ENCODE results near the gene TNC. TPM values are rescaled to one million over a fixed set of nuclear protein-coding genes. Genes with fewer than 3 reads are reported as not detected.

Gene TNC
- total RNA-seq, 4 donors from 2014 or later, result 4.8 to 47.0 (median 17.3) TPM

- intact Hi-C loops (cut with DNase I; ENCODE audit: low total_unique reads), result no loop called here
- H3K4me3 ChIP-seq (ENCODE audit: low read depth, poor library complexity, severe bottlenecking), result no peak overlapping the region
- DNase-seq (ENCODE audit: low spot score in 2 of 2), result no peak
- 35 to 41% methylated on average over 2 of the region's 2 CpGs for WGBS, 2 donors
- TF ChIP-seq POLR2A (IDR thresholded peaks at IDR 0.05) (no peak), CTCF (IDR thresholded peaks at IDR 0.05) (no peak)
These were observed 131.9 kb downstream of the TNC start for GRCh38 chr9:114985959-114986501.

- WGBS, 2 donors, result 37 to 42% methylated on average over 4 of the region's 4 CpGs
- DNase-seq (ENCODE audit: low spot score in 2 of 2), result no peak
- TF ChIP-seq POLR2A (IDR thresholded peaks at IDR 0.05) (no peak), CTCF (IDR thresholded peaks at IDR 0.05) (no peak)
These were observed 136.9 kb downstream of the TNC start for GRCh38 chr9:114981063-114981462.

GRCh38 chr9:114973216-114973615 lies 144.7 kb downstream of the TNC start:
- TF ChIP-seq POLR2A (IDR thresholded peaks at IDR 0.05), result no peak
- no peak for TF ChIP-seq CTCF (IDR thresholded peaks at IDR 0.05)

More at GRCh38 chr9:114981063-114981462, 136.9 kb downstream of the TNC start:
- intact Hi-C loops (cut with DNase I; ENCODE audit: low total_unique reads), result no loop called here
- no peak overlapping the region for H3K4me3 ChIP-seq (ENCODE audit: low read depth, poor library complexity, severe bottlenecking)

GRCh38 chr9:114972510-114973136 lies 145.3 kb downstream of the TNC start:
- DNase-seq (ENCODE audit: low spot score in 2 of 2), result no peak
- intact Hi-C loops (cut with DNase I; ENCODE audit: low total_unique reads), result no loop called here
- H3K4me3 ChIP-seq (ENCODE audit: low read depth, poor library complexity, severe bottlenecking), result no peak overlapping the region
- WGBS, 2 donors, result 38 to 48% methylated on average over 3 of the region's 3 CpGs
- no peak for TF ChIP-seq CTCF (IDR thresholded peaks at IDR 0.05)
- TF ChIP-seq POLR2A (IDR thresholded peaks at IDR 0.05), result no peak

More at GRCh38 chr9:114973216-114973615, 144.7 kb downstream of the TNC start:
- intact Hi-C loops (cut with DNase I; ENCODE audit: low total_unique reads), result no loop called here
- DNase-seq (ENCODE audit: low spot score in 2 of 2), result no peak
- no peak overlapping the region for H3K4me3 ChIP-seq (ENCODE audit: low read depth, poor library complexity, severe bottlenecking)
- WGBS, 2 donors, result 70 to 79% methylated on average over 2 of the region's 2 CpGs

Other genes starting within 250 kb of the TNC start
- 1 to 10 TPM in 2 of 4 donors, under 1 TPM in 2; 0.27 to 2.5 (median 0.93) TPM for gene TNFSF8, start 187.6 kb downstream of the TNC start, total RNA-seq

Data from lower leg skin (tissue), 4 donors.